HG02938 (cell line): ENCODE results near the gene TNF.

Experiments used
- ATAC-seq: cut with Tn5 transposase; IDR thresholded peaks from one replicate; pipeline ENCODE4 v1.9.1; 2021; ENCODE audit warnings: mild to moderate bottlenecking, moderate library complexity; ENCODE audit not compliant: unreplicated experiment

TNF gene

DNA sequence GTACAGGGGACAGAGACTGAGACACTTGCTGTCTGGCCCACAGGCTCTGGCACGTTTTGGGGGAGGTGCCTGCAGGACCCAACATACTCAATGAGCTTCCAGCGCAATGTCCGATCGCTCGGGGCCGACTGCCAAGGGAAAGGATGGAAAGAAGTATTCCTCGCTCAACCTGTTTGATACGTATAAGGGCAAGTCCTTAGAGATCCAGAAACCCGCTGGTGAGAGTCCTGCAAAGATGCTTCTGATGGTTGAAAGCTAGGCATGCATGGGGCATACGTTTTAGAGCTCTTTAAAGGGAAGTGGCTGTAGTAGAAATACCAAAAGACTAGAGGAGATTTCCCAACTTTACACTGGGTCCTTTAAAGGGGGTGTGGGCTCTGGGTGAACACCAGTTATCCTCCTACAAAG lies 47.3 kb downstream of the TNF start:
- ATAC-seq, result no peak

DNA sequence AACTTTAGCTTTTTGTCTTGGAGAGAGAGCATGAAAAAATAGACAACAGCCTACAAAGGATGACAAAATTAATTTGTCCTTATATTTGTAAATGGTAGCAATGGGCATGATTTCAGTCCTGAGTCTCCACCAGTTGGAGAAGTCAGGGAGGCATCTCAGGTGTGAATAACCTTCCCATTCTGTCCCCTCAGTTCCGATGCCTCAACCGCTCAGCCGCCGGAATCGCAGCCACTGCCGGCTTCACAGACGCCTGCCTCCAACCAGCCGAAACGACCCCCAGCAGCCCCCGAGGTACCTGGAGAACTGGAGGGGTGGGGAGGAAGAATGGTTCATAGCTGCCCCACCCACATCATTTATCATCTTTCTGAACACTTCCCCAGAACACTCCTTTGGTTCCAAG lies 48.7 kb downstream of the TNF start:
- ATAC-seq, result no peak

- ATAC-seq, result no peak
Measured at GRCh38 chr6:31626952-31627351, 51.6 kb downstream of the TNF start.

DNA sequence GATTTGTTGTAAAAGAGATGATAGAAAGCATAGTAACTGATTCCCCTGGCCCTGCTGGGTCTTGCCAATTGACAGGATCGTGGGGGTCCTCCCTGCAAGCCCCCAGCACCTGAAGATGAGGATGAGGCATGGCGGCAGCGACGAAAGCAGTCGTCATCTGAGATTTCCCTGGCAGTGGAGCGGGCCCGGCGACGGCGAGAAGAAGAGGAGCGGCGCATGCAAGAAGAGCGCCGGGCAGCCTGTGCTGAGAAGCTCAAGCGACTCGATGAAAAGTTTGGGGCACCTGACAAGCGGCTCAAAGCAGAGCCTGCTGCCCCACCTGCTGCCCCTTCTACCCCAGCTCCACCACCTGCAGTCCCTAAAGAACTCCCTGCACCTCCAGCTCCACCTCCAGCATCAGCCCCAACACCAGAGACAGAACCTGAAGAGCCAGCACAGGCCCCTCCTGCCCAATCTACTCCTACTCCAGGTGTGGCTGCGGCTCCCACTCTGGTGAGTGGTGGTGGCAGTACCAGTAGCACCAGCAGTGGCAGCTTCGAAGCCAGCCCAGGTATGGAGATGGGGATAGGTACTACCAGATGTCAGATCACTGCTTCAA lies 52.4 kb downstream of the TNF start:
- ATAC-seq, result no peak
